ENCODE data around the gene SNX22.

- TF ChIP-seq YY1 (IDR thresholded peaks at IDR 0.05; ENCODE audit: insufficient read depth, insufficient read length) (no peak), ZNF274 (IDR thresholded peaks at IDR 0.05; ENCODE audit: low read depth, low read length) (no peak), SUZ12 (IDR thresholded peaks at IDR 0.05; ENCODE audit: extremely low read depth, insufficient read depth, insufficient read length) (no peak)
These were observed 39.3 kb upstream of the SNX22 start for GRCh38 chr15:64112073-64112772.

Data from NT2/D1 (cell line).